HG03342 (cell line): ENCODE measurements around the gene MLLT10.

ENCODE experiments used
- ATAC-seq: cut with Tn5 transposase; IDR thresholded peaks from one replicate; pipeline ENCODE4 v1.9.1; 2021; ENCODE audit warnings: mild to moderate bottlenecking, moderate library complexity; ENCODE audit not compliant: unreplicated experiment

MLLT10 gene

GRCh38 chr10:21727452-21728168 is 193.6 kb downstream of the MLLT10 start:
- ATAC-seq, result no peak

- ATAC-seq, result no peak
Measured at GRCh38 chr10:21728618-21729017, 194.6 kb downstream of the MLLT10 start.

DNA sequence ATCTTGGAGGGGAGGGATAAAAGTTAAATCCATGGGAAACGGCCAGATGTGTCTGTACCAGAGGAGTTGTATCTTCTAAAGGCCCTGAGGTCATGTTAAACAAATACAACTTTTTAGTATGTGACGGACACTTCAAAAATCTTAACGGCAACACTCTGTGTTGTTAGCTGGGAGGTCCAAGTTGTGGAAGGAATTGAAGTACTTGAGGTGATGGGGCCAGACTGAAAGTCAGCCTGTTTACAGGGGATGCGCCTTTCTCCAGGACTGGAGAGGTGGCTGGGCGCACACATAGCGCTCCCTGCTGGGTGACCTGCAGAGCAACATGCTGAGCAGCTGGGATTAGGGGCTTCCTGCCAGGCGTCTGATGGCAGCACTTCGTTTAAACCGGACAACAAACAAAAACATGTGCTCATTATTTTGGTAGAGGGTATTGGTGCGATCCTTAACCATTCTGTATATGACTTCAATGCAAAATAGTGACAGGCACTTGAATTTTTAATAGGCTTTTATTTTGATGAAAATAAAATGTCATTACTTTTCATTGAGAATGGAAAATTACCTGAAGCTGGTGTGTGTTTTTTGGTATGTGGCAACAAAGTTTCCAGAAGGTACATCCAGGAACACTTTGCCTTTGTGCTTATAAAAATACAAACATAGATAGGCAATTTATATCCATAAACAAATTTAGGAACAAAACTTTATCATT is 198.2 kb downstream of the MLLT10 start:
- no peak for ATAC-seq

DNA sequence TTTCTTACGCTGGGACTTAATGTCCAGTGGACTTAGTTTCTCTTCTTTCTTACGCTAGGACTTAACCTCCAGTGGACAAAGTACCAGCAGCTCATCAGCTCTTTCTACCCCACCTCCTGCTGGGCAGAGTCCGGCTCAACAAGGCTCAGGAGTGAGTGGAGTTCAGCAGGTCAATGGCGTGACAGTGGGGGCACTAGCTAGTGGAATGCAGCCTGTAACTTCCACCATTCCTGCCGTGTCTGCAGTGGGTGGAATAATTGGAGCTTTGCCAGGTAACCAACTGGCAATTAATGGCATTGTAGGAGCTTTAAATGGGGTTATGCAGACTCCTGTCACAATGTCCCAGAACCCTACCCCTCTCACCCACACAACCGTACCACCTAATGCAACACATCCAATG is 199.7 kb downstream of the MLLT10 start:
- ATAC-seq, result no peak

DNA sequence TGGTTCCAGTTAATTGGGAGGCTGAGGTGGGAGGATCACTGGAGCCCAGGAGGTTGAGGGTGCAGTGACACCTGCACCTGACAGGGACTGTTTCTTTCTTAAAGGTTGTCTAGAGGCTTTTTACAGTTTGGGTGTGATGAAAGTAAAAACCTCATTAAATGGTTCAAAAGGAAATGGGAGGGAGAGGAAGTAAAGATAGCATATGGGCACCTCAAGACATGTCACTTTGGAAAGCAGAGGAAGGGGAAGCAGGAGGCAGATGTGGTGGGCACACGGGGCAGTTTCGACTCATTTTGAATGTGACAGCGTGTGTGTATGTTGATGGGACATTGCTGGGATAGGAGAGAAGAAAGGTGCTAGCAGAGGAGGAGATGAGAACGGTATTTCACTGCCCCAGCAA is 203.1 kb downstream of the MLLT10 start:
- no peak for ATAC-seq

DNA sequence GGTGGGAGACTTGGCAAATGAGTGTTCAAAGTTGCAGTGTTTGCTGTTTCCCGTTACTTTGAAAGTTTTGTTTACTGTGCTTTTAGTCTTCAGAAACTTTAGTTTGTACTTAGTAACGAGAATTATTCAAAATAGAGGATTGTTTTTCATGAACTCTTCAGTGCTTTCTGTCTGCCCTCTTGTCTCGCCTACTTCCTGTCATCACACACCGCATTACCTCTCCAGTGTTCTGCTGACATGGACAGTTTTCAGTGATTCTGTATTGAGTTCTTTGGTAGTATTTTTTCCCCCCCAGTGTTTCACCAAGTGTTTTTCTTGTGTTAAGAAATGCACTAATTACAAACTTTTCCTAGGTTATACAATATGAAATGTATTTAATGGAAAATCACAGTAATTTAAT is 207.0 kb downstream of the MLLT10 start:
- ATAC-seq, result no peak

GRCh38 chr10:21742740-21743412 is 208.8 kb downstream of the MLLT10 start:
- ATAC-seq, result no peak

GRCh38 chr10:21744223-21744622 is 210.2 kb downstream of the MLLT10 start:
- ATAC-seq, result no peak

- ATAC-seq, result no peak
Measured at GRCh38 chr10:21746118-21746517, 212.1 kb downstream of the MLLT10 start.

DNA sequence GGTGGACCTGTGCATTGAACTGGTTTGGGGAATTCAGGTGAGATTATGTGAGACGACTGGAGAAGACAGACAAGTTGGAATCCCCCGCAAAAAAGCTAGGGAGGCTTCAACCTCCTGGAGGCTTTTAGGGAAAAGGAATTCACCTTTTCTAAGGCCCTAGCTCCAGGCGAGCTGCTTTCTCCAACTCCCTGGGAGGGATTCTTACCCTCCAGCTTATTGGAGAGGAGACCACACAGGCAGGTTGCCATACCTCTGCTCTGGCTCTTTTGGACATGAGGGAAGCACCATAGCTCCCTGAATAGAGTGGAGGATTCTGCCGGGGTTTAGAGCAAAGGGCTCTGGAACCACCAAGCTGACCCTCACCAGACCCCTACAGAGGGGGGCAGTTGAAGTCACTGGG is 213.8 kb downstream of the MLLT10 start:
- no peak for ATAC-seq

DNA sequence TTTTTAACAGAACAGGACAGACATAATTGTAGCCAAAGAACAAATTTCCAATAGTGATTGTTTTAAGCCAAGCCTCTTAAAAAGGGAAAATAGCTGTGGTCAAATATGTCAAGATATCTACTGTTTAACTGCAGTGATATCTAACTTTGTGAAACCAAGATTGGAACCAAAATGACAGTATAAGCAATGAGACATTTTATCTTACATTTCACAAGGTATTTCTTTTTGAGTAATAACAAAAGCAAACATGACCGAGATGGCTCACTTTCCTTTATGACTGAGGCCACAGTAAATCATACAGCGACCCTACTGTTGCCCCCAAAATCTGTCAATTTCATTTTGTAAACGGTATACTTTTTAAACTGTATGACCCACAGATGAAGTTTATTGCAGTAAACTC is 215.8 kb downstream of the MLLT10 start:
- ATAC-seq, result no peak

- ATAC-seq, result no peak
Measured at GRCh38 chr10:21750424-21750823, 216.4 kb downstream of the MLLT10 start.

DNA sequence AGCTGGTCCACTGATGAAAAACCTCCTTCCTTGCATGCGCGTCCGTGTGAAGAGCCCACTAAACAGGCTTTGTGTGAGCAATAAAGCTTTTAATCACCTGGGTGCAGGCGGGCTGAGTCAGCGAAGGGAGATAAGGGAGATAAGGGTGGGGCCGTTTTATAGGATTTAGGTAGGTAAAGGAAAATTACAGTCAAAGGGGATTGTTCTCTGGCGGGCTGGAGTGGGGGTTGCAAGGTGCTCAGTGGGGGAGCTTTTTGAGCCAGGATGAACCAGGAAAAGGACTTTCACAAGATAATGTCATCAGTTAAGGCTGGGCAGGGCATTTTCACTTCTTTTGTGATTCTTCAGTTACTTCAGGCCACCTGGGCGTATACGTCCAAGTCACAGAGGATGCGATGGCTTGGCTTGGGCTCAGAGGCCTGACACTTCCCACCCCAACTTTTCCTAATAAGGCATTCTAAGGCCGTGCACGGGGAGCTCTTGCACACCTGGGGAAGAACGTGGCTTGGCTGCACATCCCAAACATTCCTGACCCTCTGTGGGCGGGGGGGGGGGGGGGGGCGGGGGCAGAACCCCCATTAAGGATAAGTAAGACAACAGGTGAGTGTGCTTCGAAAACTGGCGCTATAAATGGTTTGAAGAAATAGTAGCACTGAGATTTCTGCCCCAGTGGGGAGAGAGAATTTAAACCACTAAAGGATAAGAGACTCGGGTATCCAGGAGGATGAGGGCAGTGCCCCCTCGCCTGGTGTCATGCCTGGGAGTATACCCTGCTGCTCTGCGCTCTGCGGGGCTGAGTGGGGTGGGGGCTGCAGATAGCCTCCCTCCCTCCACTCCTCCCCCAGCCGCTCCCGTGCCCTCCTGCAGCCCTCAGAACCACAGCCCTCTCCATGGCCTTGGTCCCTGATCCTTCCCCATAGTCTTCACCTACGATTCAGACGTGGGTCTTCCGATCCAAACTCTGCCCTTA is 217.6 kb downstream of the MLLT10 start:
- no peak for ATAC-seq

GRCh38 chr10:21753497-21754270 is 219.7 kb downstream of the MLLT10 start:
- ATAC-seq, result no peak

DNA sequence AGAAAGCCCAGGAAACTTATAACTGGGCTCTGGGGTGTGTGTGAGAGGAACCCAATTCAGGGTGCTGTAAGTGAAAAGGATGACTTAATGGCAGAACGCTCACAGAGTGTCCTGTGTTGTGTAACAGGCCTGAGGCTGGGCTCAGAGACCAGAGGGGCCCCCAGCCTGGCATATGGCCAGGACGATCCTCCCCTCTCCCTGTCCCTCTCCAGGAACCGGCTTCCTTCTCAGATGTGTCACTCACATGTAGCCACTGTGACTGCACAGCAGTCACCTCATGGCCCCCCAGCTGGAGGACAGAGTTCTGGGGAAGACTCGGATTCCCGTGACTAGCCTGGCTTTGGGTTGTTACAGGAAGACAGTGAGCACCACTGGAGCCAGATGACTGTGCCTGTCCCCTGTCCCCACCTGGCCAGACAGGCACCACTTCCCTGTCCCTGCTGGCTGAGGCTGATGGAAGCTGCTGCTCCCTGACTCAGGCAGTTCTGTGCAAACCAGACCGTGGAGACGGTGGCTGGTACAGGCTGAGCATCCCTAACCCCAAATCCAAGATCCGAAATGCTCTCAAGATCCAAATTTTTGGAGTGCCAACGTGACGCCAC is 220.5 kb downstream of the MLLT10 start:
- ATAC-seq, result no peak

DNA sequence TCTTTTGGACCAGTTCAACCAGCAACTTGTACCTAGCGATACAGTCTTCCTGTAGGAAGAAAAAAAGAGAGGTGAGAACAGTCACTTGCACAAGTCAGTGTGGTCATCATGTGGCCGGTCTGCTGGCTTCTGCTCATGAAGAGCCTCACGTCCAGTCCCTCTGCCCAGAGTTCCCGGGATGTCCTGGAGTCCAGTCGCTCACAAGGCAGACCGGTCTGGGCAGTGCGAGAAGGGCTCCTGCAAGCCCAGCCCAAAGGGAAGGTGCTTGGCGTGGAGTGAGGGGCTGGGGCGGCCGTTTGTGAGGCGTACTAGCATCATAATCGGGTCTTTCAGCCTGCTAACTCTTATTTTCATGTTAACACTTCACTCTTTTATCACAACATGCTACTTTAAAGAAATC is 222.7 kb downstream of the MLLT10 start:
- no peak for ATAC-seq

GRCh38 chr10:21757185-21757901 is 223.3 kb downstream of the MLLT10 start:
- no peak for ATAC-seq

DNA sequence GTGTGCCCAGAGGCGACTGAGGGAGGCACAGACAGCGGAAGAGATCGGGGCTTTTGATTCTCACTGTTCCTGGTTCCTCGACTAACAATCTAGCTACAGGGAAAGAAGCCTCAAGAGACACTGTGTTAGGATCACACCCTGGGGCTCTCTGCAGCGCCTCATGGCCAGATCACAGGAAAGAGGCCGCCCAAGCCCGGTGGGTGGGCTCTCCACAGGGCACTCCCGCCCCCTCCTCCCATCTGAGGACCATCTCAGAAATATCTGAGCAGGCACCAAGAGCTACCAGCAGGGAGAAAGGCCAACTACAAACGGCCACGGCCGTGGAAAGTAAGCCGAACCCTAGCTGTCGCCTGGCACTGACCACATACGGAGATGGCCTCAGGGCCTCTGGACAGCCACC is 224.2 kb downstream of the MLLT10 start:
- ATAC-seq, result no peak

DNA sequence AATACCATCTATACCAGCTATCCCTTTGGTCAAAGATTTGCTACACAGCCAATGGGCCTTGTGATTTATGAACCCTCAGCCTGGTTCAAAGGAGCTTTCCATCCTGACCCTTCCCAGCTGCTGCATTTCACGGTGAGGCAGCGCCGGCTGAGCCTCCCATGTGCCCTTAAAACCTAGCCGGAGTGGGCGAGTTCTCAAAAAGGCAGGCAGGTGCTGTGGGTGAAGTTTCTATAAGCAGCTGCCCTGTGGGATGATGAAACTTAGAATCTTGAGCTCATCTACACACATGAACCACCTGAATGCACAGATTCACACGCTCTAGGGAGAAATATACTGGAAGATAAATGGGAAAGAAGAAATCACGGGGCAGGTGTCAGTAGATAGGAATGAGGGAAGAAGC is 224.7 kb downstream of the MLLT10 start:
- no peak for ATAC-seq
